GM18858 (cell line): ENCODE measurements around the gene ZNF280A.

Experiments
- ATAC-seq: cut with Tn5 transposase; IDR thresholded peaks from one replicate; pipeline ENCODE4 v1.9.1; 2021; ENCODE audit not compliant: unreplicated experiment

The ZNF280A gene, protein sequence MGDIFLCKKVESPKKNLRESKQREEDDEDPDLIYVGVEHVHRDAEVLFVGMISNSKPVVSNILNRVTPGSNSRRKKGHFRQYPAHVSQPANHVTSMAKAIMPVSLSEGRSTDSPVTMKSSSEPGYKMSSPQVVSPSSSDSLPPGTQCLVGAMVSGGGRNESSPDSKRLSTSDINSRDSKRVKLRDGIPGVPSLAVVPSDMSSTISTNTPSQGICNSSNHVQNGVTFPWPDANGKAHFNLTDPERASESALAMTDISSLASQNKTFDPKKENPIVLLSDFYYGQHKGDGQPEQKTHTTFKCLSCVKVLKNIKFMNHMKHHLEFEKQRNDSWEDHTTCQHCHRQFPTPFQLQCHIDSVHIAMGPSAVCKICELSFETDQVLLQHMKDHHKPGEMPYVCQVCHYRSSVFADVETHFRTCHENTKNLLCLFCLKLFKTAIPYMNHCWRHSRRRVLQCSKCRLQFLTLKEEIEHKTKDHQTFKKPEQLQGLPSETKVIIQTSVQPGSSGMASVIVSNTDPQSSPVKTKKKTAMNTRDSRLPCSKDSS

GRCh38 chr22:22520020-22520656 lies at the start of gene ZNF280A:
ZNF280A (minus strand) TSS chr22:22520270; CDS start chr22:22515630, 4,640 bp downstream.
- ATAC-seq: no peak

DNA sequence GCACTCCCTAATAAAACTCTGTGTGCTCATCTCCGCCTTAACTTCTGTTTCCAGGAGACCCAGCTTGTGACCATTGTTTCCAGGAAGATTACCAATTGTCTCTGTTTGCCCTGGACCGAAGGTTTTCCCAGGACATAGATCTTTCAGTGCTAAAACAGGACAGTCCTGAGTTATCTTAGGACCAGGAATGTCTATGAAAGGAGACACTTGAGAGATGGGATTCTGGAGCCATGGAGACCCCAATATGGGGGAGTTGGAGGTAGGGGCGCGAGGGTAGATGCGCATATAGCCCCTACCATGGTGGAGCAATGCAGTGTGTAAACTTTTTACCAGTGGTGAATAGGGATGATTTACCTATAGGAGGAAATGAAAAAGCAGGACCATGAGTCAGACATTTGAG lies 49.1 kb upstream of the ZNF280A start:
- ATAC-seq: no peak

GRCh38 chr22:22565981-22566380 lies 45.9 kb upstream of the ZNF280A start:
- no peak for ATAC-seq

GRCh38 chr22:22558972-22559603 lies 39.0 kb upstream of the ZNF280A start, which contains the start of gene PRAME:
PRAME (minus strand) TSS chr22:22559265; CDS start chr22:22556832, 2,433 bp downstream.
- no peak for ATAC-seq

DNA sequence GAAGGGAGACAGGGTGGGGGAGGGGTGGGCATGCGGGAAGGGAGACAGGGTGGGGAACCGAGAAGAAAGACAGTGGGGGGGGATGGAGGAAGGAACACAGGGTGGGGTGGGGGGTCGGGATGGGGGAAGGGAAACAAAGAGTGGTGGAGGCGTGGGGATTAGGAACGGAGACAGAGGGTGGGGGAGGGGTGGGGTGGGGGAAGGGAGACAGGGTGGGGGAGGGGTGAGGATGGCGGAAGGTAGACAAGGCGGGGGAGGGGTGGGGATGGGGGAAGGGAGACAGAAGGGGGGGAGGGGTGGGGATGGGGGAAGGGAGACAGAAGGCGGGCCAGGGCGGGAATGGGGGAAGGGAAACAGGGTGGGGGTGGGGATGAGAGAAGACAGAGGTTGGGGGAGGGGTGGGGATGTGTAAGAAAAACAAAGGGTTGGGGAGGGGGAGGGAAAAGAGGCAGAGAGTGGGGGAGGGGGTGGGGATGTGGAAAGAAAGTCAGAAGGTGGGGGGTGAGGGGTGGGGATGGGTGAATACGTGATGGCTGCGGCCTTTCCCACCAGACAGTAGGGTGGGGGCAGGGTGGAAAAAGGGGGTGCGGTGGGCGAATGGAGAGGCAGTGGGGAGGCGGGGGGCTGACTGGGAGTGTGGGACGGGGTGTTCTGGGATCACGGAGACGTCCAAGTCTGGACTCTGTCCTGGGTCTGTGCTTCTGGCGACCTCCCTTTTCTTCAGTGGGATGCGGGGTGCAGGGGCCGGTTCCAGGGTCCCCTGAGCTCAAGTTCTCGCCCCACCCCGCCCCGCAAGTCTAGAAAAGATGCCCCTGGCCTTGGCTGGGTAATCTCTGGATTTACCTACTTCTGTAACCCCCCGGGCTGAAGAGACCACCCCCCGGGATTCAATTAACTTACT lies 38.3 kb upstream of the ZNF280A start:
- no peak for ATAC-seq

GRCh38 chr22:22556995-22557925 lies 37.2 kb upstream of the ZNF280A start:
- ATAC-seq: no peak

DNA sequence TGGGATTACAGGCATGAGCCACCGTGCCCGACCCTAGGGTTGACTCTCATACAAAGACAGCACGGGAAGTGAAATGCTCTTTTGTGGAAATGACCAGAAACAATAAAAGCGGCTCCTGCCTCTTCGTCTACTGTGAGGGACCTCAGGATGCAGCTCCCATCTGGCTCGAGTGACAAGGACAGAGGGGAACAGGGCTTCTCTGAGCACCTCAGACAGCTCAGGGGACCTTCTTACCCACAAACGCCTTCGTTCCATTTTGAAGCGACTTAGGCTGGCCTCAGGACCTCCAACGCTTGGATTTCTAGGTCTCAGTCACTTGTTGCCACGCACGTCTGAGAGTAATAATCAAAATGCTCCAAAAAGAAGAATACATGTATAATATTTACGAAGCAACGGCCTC lies 36.5 kb upstream of the ZNF280A start:
- no peak for ATAC-seq

DNA sequence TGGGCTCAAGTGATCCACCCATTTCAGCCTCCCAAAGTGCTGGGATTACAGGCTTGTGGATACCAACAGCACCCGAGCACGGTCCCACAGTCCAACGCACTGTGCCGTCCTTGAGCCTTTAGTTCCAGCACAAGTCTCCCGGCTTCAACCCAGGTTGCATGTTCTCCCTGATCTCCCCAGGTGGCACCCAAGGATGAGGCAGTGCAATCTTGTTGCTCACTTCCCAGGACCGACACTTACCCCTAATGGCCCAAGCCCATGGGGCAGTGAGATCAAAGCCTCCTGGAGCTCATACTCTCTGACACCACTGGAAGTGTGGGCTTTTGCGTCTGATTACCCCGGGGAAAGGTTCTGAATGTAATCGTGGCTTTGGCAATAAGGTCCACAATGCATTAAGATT lies 35.5 kb upstream of the ZNF280A start:
- no peak for ATAC-seq

DNA sequence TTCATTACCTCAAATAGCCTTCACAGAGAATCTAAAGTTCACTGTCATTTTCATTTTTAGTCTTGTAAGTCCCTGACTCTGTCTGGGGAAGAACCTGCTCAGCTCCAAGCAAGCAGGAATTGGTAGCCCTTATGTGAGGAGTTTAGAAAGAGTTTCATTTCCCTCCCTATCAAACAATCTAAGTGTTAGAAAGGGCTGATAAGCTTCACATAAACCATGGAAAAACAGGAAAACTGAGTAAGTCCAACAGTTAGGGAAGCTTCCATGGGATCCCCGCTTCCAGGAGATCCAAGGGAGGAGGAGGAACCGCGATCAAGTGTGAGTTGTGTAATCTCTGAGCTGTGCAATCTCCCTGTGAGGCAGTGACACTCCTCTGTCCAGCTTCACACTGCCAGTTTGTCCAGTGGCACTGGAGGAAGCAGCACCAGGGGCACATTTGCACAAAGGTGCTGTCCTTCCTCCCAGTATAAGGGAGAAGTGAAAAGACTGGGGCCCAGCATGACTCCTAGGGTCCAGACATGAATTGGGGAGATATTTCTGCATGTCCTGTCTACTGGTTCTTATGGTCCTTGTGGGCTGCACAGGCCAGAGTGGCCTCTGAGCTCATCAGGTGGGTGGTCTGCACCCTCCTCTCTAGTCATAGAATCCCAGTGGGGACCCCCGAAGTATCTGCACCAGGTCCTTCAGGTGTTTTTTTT lies 34.7 kb upstream of the ZNF280A start:
- no peak for ATAC-seq

GRCh38 chr22:22553735-22554586 lies 33.9 kb upstream of the ZNF280A start:
- no peak for ATAC-seq

GRCh38 chr22:22553141-22553540 lies 33.1 kb upstream of the ZNF280A start:
- no peak for ATAC-seq

- no peak for ATAC-seq
These were observed 32.6 kb upstream of the ZNF280A start for GRCh38 chr22:22552630-22553029.

- ATAC-seq: no peak
These were observed 30.8 kb upstream of the ZNF280A start for GRCh38 chr22:22550789-22551434.

- ATAC-seq: no peak
These were observed 28.8 kb upstream of the ZNF280A start for GRCh38 chr22:22548910-22549309.

DNA sequence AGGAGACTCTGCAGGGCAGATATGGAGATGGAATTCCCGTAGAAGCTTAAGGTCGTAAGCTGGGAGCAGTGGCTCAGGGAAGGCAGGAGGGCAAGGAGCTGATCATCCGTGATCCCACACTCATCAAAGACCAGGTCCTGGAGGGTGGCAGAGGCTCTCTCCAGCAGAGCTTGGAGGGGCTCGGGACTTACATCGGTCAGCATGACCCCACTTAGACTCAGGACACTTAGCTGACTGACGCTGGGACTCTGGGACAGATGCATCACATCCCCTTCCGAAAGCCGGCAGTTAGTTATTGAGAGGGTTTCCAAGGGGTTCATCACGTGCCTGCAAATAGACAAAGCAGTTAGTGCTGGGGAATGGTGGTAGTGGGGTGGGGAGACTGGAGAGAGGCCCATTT lies 28.2 kb upstream of the ZNF280A start:
- ATAC-seq: no peak

DNA sequence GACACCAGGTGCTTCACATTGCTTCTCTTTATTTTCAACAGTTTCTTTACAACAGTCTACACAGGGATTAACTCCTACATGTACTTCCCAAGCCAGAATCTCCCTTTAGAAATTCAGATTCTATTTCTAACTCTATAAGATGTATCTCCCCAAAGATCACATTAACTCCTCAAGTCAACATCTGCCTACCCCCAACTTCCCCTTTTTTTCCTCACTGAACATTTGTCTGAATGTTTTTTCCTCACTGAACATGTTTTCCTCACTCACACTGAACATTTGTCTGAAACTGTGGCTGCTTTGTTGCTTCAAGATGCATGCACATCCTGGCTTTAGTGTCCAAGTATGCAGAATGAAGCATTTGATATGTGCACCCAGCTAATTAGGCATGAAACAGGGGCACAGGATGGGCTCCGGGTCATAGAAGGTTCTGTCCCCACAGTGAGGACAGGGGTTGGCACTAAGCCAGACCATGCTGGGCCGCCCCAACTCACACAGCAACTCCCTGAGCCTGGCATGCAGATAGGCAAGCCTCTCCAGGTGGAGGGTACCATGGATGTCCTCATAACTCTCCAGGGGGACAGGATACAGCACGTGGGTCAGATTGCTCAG lies 27.7 kb upstream of the ZNF280A start:
- ATAC-seq: no peak

DNA sequence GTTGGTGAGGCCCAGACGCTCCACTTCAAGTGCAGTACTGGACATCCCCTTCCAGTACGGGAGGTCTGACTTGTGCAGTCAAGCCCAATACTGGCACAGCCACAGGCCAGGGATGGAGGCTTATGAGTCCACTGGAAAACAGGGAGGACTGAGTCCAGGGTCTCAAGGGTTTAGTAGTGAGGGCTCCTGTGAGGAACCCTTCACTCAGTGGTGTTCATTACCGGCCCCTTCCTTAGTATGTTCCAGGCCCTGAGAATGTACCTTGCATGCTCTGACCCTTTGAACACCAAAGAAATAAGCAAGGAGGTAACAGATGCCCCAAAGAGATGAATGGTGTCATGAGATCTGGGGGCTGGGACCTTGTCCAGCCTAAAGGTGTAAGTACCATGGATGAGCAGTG lies 27.2 kb upstream of the ZNF280A start:
- no peak for ATAC-seq
